HG03460 (cell line): ENCODE data around the gene CIDEC.
"Not testable (repeated sequence)": the region's sequence is repeated elsewhere in the genome, so short reads cannot be mapped to it uniquely, and the experiment has no call there.

Experiments
- ATAC-seq: cut with Tn5 transposase; IDR thresholded peaks from one replicate; pipeline ENCODE4 v1.9.1; 2021; ENCODE audit not compliant: unreplicated experiment

The CIDEC gene

DNA sequence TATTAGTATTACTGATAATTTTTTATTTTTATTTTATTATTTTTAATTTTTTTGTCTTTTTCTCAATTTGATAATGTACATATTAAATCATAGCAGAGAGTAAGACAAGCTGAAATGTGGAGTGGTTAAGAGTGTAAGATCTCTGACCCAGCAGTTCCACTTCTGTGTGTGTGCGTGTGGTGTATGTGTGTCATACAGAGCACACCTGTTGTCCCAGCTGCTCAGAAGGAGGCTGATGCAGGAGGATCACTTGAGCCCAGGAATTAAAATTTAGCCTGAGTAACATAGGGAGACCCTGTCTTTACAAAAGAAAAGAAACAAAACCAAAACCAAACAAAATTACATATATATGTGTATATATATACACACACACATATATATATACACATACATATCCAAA lies 1.4 kb upstream of the CIDEC start:
- no peak for ATAC-seq

DNA sequence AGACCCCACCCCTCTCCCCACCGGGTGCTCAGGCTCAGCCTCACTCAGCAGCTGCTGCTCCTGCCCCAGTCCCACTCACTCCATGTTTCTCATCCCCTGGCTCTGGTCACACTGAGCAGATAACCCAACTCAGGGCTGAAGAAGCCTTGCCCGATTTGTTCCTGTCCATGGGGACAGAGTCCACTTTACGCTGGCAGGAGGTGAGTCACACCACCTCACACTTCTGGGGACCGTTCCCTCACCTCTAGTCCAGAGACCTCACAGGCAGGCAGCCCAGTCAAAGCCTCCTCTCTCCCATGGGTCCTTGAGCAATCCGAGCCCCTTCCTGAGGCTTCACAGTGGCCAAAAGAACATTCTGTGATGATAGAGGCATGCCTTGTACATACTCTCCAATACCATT lies 1.4 kb downstream of the CIDEC start:
- ATAC-seq: no peak

DNA sequence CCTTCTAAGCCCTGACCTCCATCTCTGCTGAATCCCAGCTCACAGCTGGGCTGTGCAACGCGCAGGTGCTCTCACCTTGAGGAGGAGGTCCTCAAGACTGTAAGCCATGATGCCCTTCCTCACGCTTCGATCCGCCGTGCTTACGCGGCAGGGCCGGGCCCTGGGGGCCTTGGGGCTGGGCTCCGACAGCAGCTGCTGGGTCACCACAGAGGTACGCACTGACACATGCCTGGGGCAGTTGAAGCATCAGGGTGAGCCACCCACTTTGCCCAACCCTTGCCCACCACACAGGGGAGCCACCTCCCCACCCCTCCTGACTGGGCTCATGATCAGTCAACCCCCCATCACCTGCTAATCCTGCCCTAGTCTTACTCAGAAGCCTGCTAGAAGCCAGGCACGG lies 3.1 kb downstream of the CIDEC start:
- no peak for ATAC-seq

DNA sequence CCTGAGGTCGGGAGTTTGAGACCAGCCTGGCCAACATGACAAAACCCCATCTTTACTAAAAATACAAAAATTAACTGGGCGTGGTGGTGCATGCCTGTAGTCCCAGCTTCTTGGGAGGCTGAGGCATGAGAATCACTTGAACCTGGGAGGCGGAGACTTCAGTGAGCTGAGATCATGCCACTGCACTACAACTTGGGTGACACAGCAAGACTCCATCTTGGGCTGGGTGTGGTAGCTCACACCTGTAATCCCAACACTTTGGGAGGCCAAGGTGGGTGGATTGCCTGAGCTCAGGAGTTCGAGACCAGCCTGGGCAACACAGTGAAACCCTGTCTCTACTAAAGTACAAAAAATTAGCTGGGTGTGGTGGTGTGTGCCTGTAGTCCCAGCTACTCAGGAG lies 3.8 kb downstream of the CIDEC start:
- ATAC-seq: not testable (repeated sequence)

DNA sequence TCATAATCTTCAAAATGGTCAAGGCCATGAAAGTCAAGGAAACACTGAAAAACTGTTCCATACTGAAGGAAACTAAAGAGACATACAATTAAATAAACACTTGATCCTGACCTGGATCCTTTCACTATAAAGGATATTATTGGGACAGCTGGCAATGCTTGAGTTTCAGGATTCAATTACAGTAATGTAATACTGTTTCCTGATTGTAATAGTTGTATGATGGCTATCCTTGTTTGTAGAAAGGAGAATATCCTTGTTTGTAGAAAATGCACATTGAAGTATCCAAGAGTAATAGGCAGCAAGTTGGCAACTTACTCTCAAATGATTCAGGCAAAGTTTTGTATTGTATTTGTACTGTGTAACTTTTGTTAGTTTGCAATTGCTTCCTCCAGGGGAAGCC lies 4.6 kb downstream of the CIDEC start:
- no peak for ATAC-seq

DNA sequence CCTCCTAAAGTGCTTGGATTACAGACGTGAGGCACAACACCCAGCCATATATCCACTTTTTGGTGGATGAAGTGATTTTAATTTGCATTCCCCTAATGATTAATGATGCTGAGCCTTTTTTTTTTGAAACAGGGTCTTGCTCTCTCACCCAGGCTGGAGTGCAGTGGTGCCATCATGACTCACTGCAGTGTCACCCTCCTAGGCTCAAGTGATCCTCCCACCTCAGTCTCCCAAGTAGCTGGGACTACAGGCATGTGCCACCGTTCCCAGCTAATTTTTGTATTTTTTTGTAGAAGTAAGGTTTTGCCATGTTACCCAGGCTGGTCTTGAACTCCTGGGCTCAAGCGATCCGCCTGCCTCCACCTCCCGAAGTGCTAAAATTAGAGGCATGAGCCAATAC lies 8.0 kb downstream of the CIDEC start:
- ATAC-seq: not testable (repeated sequence)

DNA sequence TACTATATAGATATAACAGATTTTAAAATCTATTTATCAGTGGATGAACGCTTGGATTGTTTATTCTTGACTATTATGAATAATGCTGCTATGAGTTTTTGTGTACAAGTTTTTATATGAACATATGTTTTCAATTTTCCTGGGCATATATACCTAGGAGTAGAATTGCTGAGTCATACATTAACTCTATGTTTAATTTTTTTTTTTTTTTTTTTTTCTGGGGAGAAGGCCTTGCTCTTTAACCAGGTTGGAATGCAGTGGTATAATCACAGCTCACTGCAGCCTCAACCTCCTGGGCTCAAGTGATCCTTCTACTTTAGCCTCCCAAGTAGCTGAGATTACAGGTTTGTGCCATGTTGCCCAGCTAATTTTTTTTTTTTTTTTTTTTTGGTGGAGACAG lies 9.1 kb downstream of the CIDEC start:
- no peak for ATAC-seq

DNA sequence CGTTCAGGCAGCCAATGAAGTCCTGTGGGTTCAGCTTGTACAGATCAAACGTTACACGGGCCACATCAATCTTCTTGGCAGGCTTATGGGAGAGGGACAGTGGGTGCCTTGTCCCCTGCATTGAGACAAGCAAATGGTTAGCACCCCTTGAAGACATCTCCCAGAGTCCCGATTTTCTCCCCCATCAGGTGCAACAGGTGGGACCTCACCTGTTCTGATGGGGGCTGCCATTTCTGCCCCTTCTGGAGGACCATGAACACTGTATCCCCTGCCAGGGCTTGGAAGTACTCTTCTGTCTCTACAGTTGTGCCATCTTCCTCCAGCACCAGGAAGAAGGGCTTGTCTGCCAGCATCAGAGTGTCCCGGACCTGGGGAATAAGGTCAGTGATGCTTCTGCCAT lies 10.1 kb downstream of the CIDEC start:
- ATAC-seq: no peak

DNA sequence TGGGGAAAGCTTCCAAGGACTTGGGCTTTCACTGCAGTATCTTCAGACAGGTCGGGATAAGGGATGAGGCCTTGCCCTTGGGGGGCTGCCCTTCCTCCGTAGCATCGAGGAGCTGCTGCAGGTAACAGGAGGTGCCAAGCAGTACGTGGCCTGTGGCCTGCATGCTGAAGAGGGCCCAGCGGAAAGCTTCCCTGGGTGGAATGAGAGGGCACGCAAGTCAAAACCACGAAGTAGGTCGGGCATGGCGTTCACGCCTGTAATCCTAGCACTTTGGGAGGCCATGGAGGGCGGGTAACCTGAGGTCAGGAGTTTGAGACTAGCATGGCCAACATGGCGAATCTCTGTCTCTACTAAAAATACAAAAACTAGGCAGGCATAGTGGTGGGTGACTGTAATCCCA lies 12.9 kb downstream of the CIDEC start:
- ATAC-seq: no peak

DNA sequence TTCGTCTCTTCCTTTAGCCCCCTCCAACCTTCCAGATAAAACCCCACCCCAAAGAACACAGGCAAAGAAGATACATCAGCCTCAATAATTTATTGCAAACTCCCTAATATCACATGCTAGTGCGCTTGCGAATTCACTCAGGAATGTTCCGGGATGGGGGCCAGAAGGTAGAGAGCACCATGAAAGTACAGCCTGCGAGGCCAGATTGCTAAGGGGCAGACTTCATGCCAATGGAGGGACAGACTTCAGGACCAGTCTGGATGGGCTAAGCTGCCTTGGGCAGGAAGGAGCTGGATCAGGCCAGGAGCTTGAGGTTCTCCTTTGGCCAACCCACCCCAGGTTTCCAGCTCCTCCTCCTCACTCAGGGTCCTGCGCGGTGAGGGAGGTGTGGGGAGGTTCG lies 13.4 kb downstream of the CIDEC start:
- no peak for ATAC-seq

DNA sequence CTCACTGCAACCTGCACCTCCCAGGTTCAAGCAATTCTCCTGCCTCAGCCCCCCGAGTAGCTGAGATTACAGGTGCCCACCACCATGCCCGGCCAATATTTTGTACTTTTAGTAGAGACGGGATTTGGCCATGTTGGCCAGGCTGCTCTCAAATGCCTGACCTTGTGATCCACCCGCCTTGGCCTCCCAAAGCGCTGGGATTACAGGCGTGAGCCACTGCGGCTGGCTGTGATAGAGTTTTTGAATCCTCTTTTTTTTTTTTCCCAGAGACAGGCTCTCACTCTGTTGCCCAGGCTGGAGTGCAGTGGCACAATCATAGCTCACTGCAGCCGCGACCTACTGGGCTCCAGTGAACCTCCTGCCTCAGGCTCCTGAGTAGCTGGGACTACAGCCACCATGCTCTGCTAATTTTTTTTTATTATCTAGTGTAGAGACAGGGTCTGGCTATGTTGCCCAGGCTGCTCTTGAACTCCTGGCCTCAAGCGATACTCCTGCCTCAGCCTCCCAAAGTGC lies 14.9 kb downstream of the CIDEC start:
- not testable (repeated sequence) for ATAC-seq

DNA sequence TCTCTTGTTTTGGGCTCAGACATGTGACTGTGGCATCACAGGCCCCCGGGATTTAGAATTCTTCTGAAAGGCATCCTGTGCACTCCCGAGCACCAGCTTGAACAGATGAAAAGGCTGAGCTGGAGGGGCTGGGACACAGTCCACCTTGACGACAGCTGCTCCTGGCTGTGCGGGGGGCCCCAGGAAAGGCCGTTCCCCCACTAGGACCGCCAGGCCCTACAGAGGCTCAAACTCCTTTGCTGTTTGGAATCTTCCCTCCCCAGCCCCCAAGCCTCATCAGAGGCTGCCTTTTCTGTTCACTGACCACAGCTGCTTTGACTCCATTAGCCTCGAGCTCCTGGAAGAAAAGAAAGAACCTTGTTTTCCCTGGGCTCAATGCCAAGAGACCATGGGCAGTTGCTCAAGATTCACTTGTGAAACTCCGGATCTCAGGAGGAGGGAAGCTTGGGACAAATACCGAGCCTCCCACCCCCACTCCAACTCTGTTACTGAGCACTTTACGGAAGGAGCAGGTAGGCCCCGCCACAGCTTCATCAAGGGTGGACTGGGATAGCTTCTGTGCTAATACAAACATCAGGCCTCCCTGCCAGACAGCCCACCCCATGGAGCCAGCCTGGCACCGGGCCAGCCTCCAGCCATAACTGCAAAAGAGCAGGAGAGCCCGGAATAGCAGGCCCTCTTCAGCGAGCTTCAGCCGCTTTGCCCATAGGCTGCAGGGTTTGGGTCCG lies 15.7 kb downstream of the CIDEC start:
- no peak for ATAC-seq

DNA sequence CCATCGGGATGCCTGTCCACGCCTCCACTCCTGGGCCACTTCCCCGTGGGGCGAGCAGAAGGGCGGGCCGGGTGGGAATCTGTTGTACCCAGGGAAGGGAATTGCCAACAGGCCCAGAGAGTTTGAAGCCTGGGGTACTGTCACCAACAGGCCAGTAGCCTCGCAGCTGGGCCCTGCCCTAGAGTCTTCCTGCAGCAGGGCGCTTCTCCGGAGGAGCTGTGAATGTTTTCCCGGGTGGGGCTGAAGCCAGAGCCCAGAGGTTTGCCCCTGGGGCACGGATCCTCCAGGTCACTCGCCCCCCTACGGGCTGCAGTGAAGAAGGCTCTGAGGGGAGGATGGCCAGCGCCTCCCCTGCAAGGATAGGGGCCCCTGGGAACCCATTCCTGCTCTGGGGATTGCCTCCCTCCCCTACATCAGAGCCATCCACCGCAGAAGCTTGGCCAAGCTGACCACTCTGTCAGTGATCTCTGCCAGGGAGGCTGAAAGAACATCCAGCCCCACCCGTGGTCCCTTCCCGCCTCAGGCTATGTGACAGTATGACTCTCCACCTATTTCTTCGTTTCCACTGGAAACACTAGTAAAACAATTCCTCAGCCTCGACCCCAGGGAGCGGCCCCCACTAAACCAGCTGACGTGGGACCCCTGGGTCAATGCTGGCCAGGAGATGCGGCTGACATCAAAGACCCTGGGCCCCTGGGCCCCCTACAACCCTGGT lies 16.8 kb downstream of the CIDEC start:
- no peak for ATAC-seq

DNA sequence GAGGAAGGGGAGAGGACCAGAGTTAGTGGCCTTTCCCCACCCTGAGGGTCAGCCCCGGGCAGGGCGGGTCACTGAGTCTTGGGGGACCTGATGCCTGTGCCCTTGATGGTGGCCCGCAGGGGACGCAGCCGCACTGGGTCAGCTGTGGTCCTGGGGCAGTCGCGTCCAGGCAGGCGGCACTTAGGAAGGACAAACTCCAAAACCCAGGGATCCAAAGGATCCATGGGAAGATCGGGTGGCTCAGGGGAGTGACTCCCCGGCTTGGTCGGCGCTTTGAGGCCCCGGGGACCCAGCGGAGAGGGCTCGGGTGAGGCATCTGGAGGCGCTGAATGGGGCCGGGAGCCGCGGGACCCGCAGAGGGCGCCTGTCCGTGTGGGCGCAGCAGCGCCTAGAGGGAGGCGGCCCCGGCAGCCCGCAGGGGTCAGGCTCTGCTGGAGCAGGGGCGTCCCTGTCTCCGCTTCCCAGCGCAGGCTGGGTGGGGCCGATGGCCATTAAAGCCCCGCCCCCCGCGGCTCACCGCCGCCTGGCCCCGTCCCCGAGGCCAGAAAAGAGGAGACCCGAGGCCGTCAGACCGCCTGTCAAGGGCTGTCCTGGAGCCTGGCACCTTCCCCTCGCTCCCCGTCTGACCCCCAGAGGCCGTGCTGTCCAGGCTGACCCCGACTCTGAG lies 17.5 kb downstream of the CIDEC start:
- ATAC-seq: no peak

DNA sequence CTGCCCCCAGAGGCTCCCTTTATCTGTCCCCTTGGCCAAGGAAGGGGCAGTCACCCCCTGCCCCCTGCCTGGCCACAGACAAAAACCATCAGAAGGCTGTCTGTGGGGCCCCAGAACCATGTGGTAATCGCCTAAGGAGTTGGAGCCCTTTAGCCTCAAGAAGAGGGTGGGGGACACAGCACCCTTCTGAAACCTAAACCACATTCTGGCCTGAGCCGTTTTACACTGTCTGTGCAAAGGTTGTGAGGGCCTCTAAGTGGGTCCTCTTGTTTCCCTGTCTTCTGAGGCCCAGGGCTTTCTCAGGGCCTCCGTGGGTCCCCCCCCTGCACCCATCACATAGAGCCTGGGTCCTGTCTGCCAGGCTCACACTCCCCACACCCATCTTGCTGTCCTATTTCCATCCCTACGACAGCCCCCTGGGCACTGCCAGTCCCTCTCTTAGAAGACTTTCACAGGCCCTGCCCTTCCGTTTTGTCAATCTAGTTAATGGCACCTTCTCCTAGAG lies 18.4 kb downstream of the CIDEC start:
- ATAC-seq: no peak

DNA sequence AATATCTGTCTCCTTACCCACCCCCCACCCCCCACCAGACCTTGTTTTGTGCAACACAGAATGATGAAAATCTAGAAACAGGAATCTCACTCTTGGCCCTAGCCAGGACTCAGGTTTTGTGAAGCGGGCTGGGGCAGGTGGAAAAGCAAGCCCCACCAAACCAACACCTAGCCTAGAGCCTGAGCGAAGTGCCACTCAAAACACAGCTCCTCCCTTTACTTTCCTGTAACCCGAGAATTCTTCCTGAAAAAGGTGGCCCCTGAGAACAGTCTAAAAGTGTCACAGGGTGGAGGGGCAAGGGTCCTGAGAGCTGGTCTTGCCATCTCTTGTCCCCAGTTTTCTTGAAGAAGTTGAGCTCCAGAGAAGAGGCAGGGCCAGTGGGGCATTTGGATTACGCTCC lies 18.9 kb downstream of the CIDEC start:
- no peak for ATAC-seq

DNA sequence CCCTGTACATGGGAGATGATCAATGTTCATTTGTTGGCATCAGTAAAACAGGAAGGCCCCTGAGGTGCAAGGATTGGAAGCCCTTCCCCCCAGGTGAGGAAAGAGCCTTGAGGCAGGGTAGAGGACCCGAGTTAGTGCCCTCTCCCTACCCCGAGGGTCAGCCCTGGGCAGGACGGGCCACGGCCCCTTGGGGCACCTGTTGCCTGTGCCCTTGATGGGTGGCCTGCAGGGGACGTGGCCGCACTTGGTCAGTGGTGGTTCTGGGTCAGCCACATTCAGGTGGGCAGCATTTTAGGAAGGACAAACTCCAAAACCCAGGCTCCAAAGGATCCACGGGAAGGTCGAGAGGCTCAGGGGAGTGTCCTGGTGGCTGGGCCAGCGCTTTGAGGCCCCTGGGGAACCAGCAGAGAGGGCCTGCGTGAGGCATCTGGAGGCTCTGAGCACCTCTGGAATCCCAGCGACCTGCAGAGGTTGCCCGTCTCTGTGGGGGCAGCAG lies 20.5 kb downstream of the CIDEC start:
- no peak for ATAC-seq

DNA sequence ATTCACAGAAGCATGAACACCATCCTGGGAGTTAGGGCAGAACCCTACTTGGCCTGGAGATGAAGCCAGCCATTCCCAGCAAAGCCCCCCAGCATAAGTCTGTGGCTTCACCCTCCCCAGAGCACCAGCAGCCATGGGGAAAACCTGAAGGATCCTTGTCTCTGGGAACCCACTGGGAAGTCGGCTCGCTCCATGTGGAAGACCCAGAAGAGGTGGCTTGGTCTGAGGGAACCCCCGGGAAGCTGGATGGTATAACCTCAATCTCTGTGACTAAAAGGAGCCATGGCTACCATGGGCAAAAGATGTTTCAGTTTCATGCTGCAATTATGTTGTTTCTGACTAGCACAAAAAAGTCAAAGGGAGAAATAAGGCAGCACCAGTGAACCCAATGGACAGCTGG lies 24.5 kb downstream of the CIDEC start:
- no peak for ATAC-seq

DNA sequence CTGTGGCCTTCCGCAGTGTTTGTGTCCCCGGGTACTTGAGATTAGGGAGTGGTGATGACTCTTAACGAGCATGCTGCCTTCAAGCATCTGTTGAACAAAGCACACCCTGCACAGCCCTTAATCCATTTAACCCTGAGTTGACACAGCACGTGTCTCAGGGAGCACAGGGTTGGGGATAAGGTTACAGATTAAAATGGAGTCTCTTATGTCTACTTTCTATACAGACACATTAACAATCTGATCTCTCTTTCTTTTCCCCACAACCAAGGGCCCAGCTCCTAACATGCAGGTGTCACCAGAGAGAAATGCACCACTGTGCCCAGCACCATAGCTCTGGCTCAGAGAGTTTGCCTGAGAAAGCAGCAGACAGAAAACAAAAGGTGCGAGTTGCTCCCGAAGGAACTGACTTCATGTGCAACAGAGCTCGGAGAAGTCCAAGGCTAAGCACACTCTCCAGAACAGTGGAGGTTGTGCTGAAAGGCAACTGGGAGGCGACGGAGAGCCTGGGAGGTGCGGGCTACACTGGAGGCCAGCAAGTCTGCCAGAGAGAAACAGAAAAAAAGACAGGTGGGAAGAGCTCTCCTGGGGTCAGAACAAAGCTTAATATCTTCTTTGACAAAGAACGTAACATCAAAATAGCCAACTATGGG lies 25.6 kb downstream of the CIDEC start:
- not testable (repeated sequence) for ATAC-seq

DNA sequence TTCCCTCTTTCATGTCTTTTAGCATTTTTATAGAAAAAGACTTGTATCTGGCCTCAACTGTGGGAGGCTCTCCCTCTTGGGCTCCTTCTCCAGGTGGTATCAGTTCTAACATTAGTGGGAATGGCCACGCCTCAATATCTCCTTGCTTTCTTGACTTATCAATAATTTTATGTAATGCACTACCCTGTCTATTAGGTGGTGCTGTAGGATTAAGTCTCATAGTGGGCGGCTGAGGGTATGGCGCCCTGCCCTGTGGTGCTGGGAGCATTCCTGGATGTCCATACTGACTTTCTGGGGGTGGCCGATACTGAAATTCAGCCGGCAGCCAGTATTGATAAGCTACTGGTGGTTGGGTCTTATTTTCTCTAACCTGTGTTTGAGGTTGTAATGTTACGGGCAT lies 27.5 kb downstream of the CIDEC start:
- no peak for ATAC-seq

DNA sequence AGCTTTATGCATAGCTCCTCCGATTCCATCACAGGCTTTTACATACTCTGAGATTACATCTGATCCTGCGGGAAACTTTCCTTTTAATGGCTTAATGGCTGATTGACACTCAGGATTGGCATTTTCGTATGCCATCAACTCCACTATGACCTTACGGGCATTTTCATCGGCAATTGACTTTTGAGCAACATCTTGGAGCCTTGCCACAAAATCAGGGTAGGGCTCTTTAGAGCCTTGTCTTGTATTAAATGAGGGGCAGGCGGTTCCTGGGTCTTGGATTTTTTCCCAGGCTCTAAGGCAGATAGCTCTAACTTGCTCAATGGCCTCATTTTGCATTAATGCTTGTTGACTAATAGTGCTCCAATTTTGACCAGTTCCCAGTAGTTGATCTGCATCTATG lies 28.1 kb downstream of the CIDEC start:
- not testable (repeated sequence) for ATAC-seq
